ENCODE measurements around the gene PZP. TPM values are rescaled to one million over a fixed set of nuclear protein-coding genes. Genes with fewer than 3 reads are reported as not detected.

Gene PZP
- total RNA-seq, 4 donors from 2014 or later, result not detected

DNA sequence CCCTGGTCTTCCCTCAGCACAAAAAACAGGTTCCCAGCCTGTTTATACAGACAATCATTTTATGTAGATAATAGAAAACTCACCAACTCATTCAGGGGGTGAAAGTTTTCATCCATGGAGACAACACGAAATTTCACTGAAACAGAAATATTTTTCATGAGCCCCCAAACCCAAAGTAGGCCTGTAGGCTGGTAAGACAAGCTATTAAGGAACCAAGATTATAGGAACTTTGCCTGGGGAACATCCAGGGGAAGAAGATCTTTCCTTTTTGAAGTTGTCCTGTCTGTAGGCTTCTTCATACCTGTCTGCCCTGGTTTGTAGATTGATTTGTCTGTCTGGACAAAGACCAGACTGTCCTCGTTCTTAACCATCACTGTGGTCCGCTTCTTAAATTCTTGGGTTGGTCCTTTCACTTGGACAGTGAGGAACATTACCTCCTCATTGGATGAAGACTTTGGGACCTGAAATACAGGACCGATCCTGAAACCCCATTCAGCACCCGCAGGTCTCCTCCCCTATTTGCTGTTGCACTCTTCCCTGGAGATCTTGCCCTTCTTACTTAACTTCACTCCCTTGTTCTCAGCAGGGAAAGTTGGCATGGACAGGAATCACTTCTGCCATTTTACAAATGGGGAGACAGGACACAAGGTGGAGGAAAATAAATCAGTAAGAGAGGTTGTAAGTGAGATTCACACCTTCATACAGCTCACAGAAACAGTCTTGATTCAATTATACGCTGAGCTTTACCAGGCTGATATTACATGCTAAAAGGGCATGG is 95.9 kb downstream of the PZP start:
- WGBS, 2 donors, result 85 to 89% methylated on average over 6 of the region's 6 CpGs
- Histone ChIP-seq H3K9me3 (no peaks in the 10 kb centered on the region), H3K4me3 (replicated peaks in 1 of 3) (no peak overlapping the region), H3K36me3 (no peaks in the 10 kb centered on the region), H3K4me1 (no peaks in the 10 kb centered on the region), H3K27ac (peak overlapping the region in 1 of 3 donors; percentile 27), H3K27me3 (no peaks in the 10 kb centered on the region)
- DNase-seq, result no peak
- TF ChIP-seq, protein P1, sequence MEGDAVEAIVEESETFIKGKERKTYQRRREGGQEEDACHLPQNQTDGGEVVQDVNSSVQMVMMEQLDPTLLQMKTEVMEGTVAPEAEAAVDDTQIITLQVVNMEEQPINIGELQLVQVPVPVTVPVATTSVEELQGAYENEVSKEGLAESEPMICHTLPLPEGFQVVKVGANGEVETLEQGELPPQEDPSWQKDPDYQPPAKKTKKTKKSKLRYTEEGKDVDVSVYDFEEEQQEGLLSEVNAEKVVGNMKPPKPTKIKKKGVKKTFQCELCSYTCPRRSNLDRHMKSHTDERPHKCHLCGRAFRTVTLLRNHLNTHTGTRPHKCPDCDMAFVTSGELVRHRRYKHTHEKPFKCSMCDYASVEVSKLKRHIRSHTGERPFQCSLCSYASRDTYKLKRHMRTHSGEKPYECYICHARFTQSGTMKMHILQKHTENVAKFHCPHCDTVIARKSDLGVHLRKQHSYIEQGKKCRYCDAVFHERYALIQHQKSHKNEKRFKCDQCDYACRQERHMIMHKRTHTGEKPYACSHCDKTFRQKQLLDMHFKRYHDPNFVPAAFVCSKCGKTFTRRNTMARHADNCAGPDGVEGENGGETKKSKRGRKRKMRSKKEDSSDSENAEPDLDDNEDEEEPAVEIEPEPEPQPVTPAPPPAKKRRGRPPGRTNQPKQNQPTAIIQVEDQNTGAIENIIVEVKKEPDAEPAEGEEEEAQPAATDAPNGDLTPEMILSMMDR (IDR thresholded peaks at IDR 0.05), result no peak
- TF ChIP-seq POLR2A (IDR thresholded peaks at IDR 0.05), result no peak
- intact Hi-C loops (cut with DNase I), result no loop called here

DNA sequence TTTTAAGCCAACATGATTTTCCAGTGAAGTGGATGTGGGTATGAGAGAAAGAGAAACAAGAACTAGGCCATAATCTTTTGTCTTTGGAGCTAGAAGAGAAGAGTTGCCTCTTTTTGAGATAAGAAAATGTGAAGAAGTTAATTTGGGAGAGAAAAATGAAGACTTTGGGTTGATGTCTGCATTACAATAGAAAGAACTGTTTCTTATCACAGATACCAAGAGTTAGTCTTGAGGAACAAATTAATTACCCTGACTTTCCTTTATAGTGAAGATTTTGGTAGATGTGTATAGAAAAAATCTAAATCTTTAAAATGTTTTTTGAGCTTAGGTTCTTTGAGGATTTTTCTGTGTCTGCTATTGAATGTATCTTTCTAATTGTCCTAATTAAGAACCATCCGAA is 96.7 kb downstream of the PZP start:
- no peaks in the 10 kb centered on the region for H3K4me1 ChIP-seq
- no peak overlapping the region for H3K27ac ChIP-seq
- DNase-seq, result no peak
- peaks cover 0 to 4% of the 10 kb centered on the region in 2 donors for H3K36me3 ChIP-seq
- 88 to 93% methylated on average over 1 of the region's 1 CpG for WGBS, 2 donors
- H3K27me3 ChIP-seq, result no peaks in the 10 kb centered on the region
- no peaks in the 10 kb centered on the region for H3K9me3 ChIP-seq
- H3K4me3 ChIP-seq (replicated peaks in 1 of 3), result no peak overlapping the region
- TF ChIP-seq POLR2A (IDR thresholded peaks at IDR 0.05), result no peak
- TF ChIP-seq, protein P1 (IDR thresholded peaks at IDR 0.05), result no peak
- intact Hi-C loops (cut with DNase I), result no loop called here

DNA sequence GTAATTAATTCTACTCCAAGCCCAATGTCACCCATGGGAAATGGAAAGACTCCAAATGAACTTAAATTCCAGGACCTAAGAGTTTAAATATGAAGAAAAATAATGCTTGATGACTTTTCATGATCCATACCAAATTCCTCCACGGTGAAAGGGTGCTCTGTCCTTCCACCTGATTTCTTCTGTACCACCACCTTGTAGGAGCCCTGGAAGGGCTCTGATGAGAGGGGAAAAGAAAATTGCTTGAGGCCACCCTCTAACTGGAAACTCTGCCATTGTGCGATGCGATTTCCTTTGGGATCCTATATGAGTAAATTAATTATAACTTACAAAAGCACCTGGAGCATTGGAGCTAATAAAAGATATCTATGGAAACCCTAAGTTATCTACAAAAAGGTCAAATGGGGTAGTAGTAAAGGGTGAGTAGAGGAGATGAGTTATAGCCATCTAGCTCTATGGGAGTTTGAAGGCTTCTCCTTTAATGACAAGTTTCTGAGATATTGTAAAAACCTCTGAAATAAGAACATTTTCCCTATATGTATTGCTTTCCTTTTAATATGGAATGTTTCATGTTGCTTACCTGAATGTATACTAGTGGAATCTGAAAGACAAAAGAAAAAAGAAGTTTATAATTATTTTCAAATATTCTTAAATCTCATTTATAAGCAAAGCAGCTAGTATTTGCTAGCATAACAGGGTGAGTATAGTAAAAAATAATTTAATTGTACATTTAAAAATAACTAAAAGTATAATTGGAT is 98.3 kb downstream of the PZP start:
- H3K36me3 ChIP-seq, result peaks cover 4% of the 10 kb centered on the region in 2 donors
- TF ChIP-seq, protein P1 (IDR thresholded peaks at IDR 0.05), result no peak
- no peak for TF ChIP-seq POLR2A (IDR thresholded peaks at IDR 0.05)
- H3K4me3 ChIP-seq (replicated peaks in 1 of 3), result no peak overlapping the region
- DNase-seq, result no peak
- H3K4me1 ChIP-seq, result no peaks in the 10 kb centered on the region
- no peak overlapping the region for H3K27ac ChIP-seq
- H3K27me3 ChIP-seq, result no peaks in the 10 kb centered on the region
- intact Hi-C loops (cut with DNase I), result no loop called here
- 87 to 92% methylated on average over 3 of the region's 3 CpGs for WGBS, 2 donors
- no peaks in the 10 kb centered on the region for H3K9me3 ChIP-seq

DNA sequence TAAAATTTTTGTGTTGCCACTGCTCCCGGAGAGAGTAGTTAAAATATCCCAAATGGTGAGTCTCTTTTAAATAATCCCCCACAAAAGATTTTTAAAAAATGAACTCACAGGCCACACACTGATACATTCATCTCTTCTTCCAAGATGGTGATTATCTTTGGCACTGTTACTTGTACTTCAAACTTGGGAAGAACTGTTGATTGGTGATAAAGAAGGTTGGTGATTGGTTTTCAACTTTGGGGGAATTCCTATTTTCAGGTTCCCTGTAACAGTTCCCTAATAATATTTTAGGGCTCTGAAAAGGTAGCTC is 99.0 kb downstream of the PZP start:
- Histone ChIP-seq H3K27me3 (no peaks in the 10 kb centered on the region), H3K9me3 (no peaks in the 10 kb centered on the region), H3K4me1 (no peaks in the 10 kb centered on the region), H3K27ac (no peak overlapping the region), H3K36me3 (peaks cover 4 to 8% of the 10 kb centered on the region in 2 donors), H3K4me3 (replicated peaks in 1 of 3) (no peak overlapping the region)
- intact Hi-C loops (cut with DNase I), result no loop called here
- no peak for TF ChIP-seq POLR2A (IDR thresholded peaks at IDR 0.05)
- TF ChIP-seq, protein P1 (IDR thresholded peaks at IDR 0.05), result no peak
- WGBS, 2 donors, result 75 to 80% methylated on average over 1 of the region's 1 CpG
- no peak for DNase-seq
